HG03159 (cell line): ENCODE results near the gene APOM.

Source experiments
- ATAC-seq: cut with Tn5 transposase; IDR thresholded peaks from one replicate; pipeline ENCODE4 v1.9.1; 2021; ENCODE audit warnings: mild to moderate bottlenecking, moderate library complexity; ENCODE audit not compliant: unreplicated experiment

Gene APOM

DNA sequence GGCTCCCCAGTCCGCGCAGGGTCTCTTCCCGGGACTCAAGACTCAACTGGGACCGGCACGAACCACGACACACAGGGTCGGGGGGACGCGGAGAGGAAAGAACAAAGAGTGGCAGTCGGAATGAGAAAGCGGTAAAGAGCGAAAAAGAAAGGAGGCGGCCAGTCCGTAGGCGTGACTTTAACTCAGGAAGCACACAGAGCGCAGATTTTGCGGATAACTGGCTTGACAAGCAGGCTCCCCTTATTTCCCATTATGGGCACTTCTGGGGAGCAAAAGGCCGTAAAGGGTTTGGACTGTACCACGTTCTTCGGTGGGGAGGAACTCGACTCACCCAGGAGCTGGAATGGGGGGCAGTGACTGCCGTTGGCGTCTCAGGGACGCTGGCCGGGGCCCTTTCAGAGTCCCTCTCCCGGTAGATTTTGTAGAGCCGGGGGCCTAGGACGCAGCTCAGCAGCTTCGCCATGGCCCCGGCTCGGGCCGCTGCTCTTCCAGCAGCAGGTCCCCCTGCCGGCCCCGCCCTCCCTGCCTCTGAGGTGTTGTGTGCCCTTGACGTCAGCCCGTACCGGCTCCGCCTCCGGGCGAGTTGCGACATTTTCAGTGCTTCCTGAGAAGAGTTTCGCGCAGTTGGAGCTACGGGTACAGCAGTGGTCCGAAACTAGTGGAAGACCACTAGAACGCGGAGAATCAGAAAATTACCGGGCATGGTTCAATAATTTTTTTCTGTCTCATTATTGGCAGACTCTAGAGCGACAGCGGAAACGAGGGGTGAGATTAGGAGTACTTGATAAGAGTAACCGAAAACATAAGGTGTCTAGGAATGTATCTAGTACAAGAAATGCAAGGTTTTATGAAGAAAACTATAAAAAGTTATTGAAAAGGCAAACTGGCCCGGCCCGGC lies 47.4 kb downstream of the APOM start, which contains the start of gene ABHD16A:
ABHD16A (minus strand) TSS at position 506 of the 898 bp plus-strand sequence; CDS start at position 463, 43 bp downstream.
- ATAC-seq, result peak; percentile 84

DNA sequence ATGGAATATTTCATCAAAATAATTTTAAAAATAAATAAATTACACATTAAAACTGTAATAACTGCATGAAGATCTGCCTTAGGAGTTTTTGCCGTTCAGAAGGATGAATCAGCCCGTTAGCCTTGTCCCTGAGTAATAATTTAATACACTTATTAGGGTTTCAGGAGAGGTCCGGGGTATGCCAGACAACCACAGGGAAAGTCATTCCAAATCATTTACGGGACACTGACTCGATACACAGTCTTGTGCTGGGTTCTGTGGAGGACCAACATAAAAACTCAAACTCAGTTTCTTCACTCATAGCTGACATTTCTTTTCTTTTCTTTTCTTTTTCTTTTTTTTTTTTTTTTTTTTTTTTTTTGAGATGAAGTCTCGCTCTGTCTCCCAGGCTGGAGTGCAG lies 50.2 kb downstream of the APOM start:
- no peak for ATAC-seq

DNA sequence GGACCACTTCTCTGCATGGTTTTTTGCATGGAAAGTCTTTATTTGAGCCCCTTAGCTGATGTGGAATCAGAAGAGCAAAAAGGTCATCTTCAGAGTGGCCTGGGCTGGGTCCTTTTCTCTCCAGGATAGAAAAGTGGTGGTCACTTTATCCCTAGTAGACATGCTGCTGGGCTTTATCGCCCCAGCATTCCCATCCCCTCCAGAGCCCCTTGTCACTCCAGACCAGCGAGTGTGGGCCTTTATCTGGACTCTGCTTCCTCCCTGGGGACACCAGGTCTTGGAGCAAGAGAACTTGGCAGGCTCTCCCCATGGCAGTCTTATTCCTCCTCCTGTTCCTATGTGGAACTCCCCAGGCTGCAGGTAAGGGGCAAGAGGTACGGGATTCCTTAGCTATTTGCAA lies 50.9 kb downstream of the APOM start, which contains the start of gene LY6G6F:
LY6G6F (plus strand) TSS at position 268 of the 400 bp plus-strand sequence; CDS start at position 309, 41 bp downstream.
- no peak for ATAC-seq

DNA sequence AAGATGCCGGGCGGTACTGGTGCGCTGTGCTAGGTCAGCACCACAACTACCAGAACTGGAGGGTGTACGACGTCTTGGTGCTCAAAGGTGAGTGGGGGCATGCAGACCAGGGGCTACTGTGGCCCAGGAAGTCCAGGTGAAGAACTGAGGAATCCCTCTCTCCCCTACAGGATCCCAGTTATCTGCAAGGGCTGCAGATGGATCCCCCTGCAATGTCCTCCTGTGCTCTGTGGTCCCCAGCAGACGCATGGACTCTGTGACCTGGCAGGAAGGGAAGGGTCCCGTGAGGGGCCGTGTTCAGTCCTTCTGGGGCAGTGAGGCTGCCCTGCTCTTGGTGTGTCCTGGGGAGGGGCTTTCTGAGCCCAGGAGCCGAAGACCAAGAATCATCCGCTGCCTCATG lies 52.0 kb downstream of the APOM start:
- ATAC-seq, result no peak
